ENCODE data around the gene FERMT1. TPM values are rescaled to one million over a fixed set of nuclear protein-coding genes. Genes with fewer than 3 reads are reported as not detected.

The FERMT1 gene
- polyA plus RNA-seq, 1 donor (not counting 4 experiments of a cell fraction or from before 2014, with no cell fraction given), result 134 TPM

GRCh38 chr20:6148073-6148472 is 25.2 kb upstream of the FERMT1 start:
- Histone ChIP-seq H4K20me1 (ENCODE audit: control insufficient read depth, extremely low read depth, insufficient read depth, low read length) (no peaks in the 10 kb centered on the region), H3K4me1 (ENCODE audit: control insufficient read depth, extremely low read depth, insufficient read depth, low read length) (no peaks in the 10 kb centered on the region), H3K4me3 (ENCODE audit: control insufficient read depth in 2 of 3, extremely low read depth in 1 of 3, insufficient read depth in 2 of 3, low read depth in 1 of 3, low read length in 3 of 3) (no peak overlapping the region), H3K9ac (ENCODE audit: control insufficient read depth, extremely low read depth, insufficient read depth, low read length) (no peak overlapping the region), H3K9me3 (ENCODE audit: control insufficient read depth, low read depth, low read length) (no peaks in the 10 kb centered on the region), H3K27ac (ENCODE audit: control insufficient read depth, insufficient read depth, low read length) (no peak overlapping the region), H3K9me1 (ENCODE audit: control insufficient read depth, extremely low read depth, insufficient read depth, low read length) (no peaks in the 10 kb centered on the region), H3K27me3 (ENCODE audit: control insufficient read depth, extremely low read depth, insufficient read depth, low read length) (no peaks in the 10 kb centered on the region), H2AFZ (ENCODE audit: control insufficient read depth, low read length) (no peak overlapping the region), H3K79me2 (ENCODE audit: control insufficient read depth, insufficient read depth, low read length) (no peaks in the 10 kb centered on the region), H3K4me2 (ENCODE audit: control insufficient read depth, extremely low read depth, insufficient read depth, low read depth, low read length) (no peak overlapping the region), H3K36me3 (ENCODE audit: control insufficient read depth in 2 of 2, extremely low read depth in 1 of 2, insufficient read depth in 2 of 2, low read length in 2 of 2) (no peaks in the 10 kb centered on the region)
- FAIRE-seq, result no peak
- TF ChIP-seq CTCF (optimal IDR thresholded peaks at IDR 0.05 in 1 of 3, IDR thresholded peaks at IDR 0.05 in 1 of 3, conservative IDR thresholded peaks at IDR 0.05 in 1 of 3; ENCODE audit: extremely low read depth in 1 of 3, insufficient read depth in 2 of 3, low read length in 3 of 3) (no peak), EZH2 (IDR thresholded peaks at IDR 0.05; ENCODE audit: low read length) (no peak)
- dilution Hi-C loops (cut with MboI; ENCODE audit: extremely low pct_ligation_motif_present, low sequenced_read_pairs), result no loop called here
- no peak for DNase-seq (ENCODE audit: low read depth, low spot score)

- FAIRE-seq, result peak; percentile 94
- no peak overlapping the region for H2AFZ ChIP-seq (ENCODE audit: control insufficient read depth, low read length)
Measured at GRCh38 chr20:6142348-6142993, 19.6 kb upstream of the FERMT1 start.

More at GRCh38 chr20:6142348-6142993, 19.6 kb upstream of the FERMT1 start:
- dilution Hi-C loops (cut with MboI; ENCODE audit: extremely low pct_ligation_motif_present, low sequenced_read_pairs), result no loop called here
- Histone ChIP-seq H3K27ac (ENCODE audit: control insufficient read depth, insufficient read depth, low read length) (no peak overlapping the region), H4K20me1 (ENCODE audit: control insufficient read depth, extremely low read depth, insufficient read depth, low read length) (no peaks in the 10 kb centered on the region), H3K79me2 (ENCODE audit: control insufficient read depth, insufficient read depth, low read length) (no peaks in the 10 kb centered on the region), H3K27me3 (ENCODE audit: control insufficient read depth, extremely low read depth, insufficient read depth, low read length) (no peaks in the 10 kb centered on the region), H3K9ac (ENCODE audit: control insufficient read depth, extremely low read depth, insufficient read depth, low read length) (no peak overlapping the region), H3K9me3 (ENCODE audit: control insufficient read depth, low read depth, low read length) (no peaks in the 10 kb centered on the region), H3K4me2 (ENCODE audit: control insufficient read depth, extremely low read depth, insufficient read depth, low read depth, low read length) (peak overlapping the region; percentile 3), H3K4me3 (ENCODE audit: control insufficient read depth in 2 of 3, extremely low read depth in 1 of 3, insufficient read depth in 2 of 3, low read depth in 1 of 3, low read length in 3 of 3) (no peak overlapping the region), H3K4me1 (ENCODE audit: control insufficient read depth, extremely low read depth, insufficient read depth, low read length) (no peaks in the 10 kb centered on the region), H3K36me3 (ENCODE audit: control insufficient read depth in 2 of 2, extremely low read depth in 1 of 2, insufficient read depth in 2 of 2, low read length in 2 of 2) (no peaks in the 10 kb centered on the region), H3K9me1 (ENCODE audit: control insufficient read depth, extremely low read depth, insufficient read depth, low read length) (no peaks in the 10 kb centered on the region)
- TF ChIP-seq EZH2 (IDR thresholded peaks at IDR 0.05; ENCODE audit: low read length) (no peak), CTCF (optimal IDR thresholded peaks at IDR 0.05 in 1 of 3, IDR thresholded peaks at IDR 0.05 in 1 of 3, conservative IDR thresholded peaks at IDR 0.05 in 1 of 3; ENCODE audit: extremely low read depth in 1 of 3, insufficient read depth in 2 of 3, low read length in 3 of 3) (peak; percentile 67 to 70 (median 68))
- no peak for DNase-seq (ENCODE audit: low read depth, low spot score)

Measured in keratinocyte (primary cell).